ENCODE measurements around the gene TXNRD1. TPM values are rescaled to one million over a fixed set of nuclear protein-coding genes. Genes with fewer than 3 reads are reported as not detected.

The TXNRD1 gene
- total and polyA plus RNA-seq, 8 donors: 8.1 to 29.1 (median 15.9) TPM

DNA sequence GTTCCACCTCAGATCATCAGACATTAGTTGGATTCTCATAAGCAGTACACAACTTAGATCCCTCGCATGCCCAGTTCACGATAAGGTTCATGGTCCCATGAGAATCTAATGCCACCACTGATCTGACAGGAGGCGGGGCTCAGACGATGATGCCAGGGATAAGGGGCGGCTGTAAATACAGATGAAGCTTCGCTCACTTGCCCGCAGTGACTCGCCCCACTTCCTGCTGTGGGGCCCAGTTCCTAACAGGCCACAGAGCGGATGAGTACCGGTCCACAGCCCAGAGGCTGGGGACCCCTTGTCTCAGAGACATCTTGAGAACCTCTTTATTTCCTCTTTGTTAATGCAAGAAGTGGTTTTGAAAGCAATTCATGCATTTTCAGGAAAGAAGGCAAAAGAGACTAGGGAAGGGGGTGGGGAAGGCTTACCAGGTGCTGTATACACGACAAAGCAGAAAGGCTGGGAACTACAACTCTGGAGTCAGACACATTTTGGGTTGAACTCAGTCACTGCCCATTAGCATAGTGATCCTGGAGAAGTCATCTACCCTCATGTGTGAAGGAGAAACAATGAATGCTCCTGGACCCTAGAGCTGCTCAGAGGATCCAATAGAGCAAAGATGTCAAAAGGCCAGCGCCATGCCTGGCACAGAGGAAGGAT lies 156.6 kb downstream of the TXNRD1 start:
- no peaks in the 10 kb centered on the region for H3K4me1 ChIP-seq
- 84 to 91% methylated on average over 12 of the region's 12 CpGs for WGBS, 2 donors
- TF ChIP-seq, protein P1, sequence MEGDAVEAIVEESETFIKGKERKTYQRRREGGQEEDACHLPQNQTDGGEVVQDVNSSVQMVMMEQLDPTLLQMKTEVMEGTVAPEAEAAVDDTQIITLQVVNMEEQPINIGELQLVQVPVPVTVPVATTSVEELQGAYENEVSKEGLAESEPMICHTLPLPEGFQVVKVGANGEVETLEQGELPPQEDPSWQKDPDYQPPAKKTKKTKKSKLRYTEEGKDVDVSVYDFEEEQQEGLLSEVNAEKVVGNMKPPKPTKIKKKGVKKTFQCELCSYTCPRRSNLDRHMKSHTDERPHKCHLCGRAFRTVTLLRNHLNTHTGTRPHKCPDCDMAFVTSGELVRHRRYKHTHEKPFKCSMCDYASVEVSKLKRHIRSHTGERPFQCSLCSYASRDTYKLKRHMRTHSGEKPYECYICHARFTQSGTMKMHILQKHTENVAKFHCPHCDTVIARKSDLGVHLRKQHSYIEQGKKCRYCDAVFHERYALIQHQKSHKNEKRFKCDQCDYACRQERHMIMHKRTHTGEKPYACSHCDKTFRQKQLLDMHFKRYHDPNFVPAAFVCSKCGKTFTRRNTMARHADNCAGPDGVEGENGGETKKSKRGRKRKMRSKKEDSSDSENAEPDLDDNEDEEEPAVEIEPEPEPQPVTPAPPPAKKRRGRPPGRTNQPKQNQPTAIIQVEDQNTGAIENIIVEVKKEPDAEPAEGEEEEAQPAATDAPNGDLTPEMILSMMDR (IDR thresholded peaks at IDR 0.05): no peak
- no peak overlapping the region for H3K4me3 ChIP-seq
- ATAC-seq (no peak), DNase-seq (no peak), FAIRE-seq (no peak)
- no peaks in the 10 kb centered on the region for H3K27me3 ChIP-seq
- H3K27ac ChIP-seq: no peak overlapping the region
- no peaks in the 10 kb centered on the region for H3K9me3 ChIP-seq
- no peaks in the 10 kb centered on the region for H3K36me3 ChIP-seq
- intact Hi-C loops (cut with DNase I): no loop called here

DNA sequence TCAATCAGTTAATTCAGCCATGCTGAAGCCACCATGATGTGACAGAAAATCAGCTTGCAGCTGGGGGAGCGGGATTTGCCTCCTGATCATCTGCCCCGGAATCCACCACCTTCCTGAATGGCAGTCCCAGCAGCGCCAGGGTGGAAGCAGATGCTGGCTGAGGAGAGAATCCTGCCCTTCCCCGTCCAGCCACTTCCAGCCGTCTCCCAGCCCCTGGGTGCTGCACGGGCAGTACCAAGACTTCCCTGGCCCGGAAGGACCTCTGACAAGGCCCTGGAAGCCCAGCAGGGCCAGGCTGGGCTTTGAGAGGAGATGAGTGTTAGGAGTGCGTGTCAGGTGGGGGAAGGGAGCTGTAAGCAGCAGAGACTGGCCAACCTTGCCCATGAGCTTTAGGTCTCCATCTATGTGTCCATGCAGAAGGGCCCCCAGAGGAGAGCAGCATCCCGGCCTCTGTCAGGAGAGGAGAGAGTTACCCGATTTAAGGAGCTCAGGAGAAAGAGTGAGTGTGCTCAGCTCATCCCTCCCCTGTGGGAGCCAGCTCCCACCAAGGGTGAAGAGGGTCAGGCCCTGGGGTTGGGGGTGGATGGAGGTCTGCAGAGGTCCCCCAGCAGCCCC lies 157.2 kb downstream of the TXNRD1 start:
- TF ChIP-seq, protein P1 (IDR thresholded peaks at IDR 0.05): no peak
- ATAC-seq (no peak), FAIRE-seq (no peak), DNase-seq (no peak)
- intact Hi-C loops (cut with DNase I): no loop called here
- no peaks in the 10 kb centered on the region for H3K27me3 ChIP-seq
- H3K36me3 ChIP-seq: no peaks in the 10 kb centered on the region
- WGBS, 2 donors: 92 to 94% methylated on average over 9 to 10 of the region's 10 CpGs
- no peak overlapping the region for H3K27ac ChIP-seq
- no peak overlapping the region for H3K4me3 ChIP-seq
- no peaks in the 10 kb centered on the region for H3K4me1 ChIP-seq
- no peaks in the 10 kb centered on the region for H3K9me3 ChIP-seq

DNA sequence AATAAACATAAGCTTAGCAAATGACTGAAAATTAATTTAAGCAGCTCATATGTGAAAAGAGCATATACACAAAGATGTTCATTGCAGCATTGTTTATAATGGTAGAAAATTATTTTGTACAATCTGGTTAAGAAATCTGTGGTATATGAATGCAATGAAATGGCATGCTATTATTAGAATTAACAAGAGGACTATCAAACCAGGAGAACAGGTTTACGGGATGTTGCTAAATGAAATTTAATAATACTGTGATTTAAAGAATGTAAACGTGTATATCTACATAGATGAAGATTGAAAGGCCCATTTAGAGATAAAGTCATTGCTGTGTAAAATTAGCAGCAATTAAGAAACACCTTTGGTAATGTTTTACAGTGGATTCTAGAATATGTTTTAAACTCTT lies 158.5 kb downstream of the TXNRD1 start:
- FAIRE-seq (no peak), DNase-seq (no peak), ATAC-seq (no peak)
- no peak overlapping the region for H3K4me3 ChIP-seq
- no peaks in the 10 kb centered on the region for H3K36me3 ChIP-seq
- H3K4me1 ChIP-seq: no peaks in the 10 kb centered on the region
- H3K27me3 ChIP-seq: no peaks in the 10 kb centered on the region
- intact Hi-C loops (cut with DNase I): no loop called here
- 79 to 88% methylated on average over 2 of the region's 2 CpGs for WGBS, 2 donors
- no peaks in the 10 kb centered on the region for H3K9me3 ChIP-seq
- no peak overlapping the region for H3K27ac ChIP-seq
- TF ChIP-seq, protein P1 (IDR thresholded peaks at IDR 0.05): no peak

DNA sequence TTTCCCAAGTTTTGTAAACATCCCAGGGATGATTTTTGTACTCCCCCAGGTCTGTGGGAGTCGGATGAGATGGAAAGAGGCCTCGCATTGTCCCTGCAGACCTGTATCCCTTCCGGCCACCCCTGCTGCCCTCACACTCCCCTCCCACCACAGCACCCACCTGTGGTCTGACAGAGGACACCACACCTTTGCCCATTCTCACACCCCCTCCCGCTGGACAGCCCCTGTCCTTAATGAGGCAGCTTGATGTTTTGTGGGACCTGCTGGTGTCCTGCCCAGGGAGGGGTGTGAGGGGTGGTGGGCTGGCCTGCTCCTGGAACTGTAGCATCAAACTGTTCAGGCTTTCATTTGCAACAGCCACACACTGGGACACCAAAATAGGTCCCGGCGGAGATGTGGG lies 159.2 kb downstream of the TXNRD1 start:
- Histone ChIP-seq H3K4me3 (no peak overlapping the region), H3K9me3 (no peaks in the 10 kb centered on the region), H3K27me3 (no peaks in the 10 kb centered on the region), H3K4me1 (no peaks in the 10 kb centered on the region), H3K36me3 (no peaks in the 10 kb centered on the region), H3K27ac (no peak overlapping the region)
- ATAC-seq (no peak), DNase-seq (no peak), FAIRE-seq (no peak)
- WGBS, 2 donors: 75 to 91% methylated on average over 6 of the region's 6 CpGs
- intact Hi-C loops (cut with DNase I): loop anchor here in 1 of 3 donors (5.0 kb wide), 1 partner anchor 677 kb away; no protein-coding TSS in a partner anchor
- TF ChIP-seq, protein P1 (IDR thresholded peaks at IDR 0.05): no peak

DNA sequence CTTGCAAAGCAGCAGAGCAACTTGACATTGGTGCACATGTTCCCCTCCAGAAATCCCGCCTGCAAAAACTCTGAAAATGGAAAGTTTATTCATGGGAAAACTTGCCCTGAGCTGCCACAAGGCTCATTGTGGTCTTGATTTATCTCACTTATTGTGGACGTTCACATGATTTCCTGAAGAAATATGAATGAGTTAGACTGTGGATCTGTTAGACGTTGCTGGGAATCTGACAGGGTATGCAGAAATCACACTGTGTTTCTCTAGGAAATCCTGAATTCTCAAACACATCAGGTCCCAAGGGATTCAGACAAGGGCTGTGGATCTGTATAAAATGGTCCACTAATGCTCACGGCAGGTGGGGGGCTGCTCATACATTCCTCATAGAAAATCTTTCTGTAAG lies 160.2 kb downstream of the TXNRD1 start:
- H3K9me3 ChIP-seq: no peaks in the 10 kb centered on the region
- H3K4me1 ChIP-seq: no peaks in the 10 kb centered on the region
- no peak overlapping the region for H3K4me3 ChIP-seq
- WGBS, 2 donors: 62 to 68% methylated on average over 4 of the region's 4 CpGs
- H3K36me3 ChIP-seq: no peaks in the 10 kb centered on the region
- FAIRE-seq (no peak), ATAC-seq (no peak), DNase-seq (no peak)
- no peaks in the 10 kb centered on the region for H3K27me3 ChIP-seq
- TF ChIP-seq, protein P1 (IDR thresholded peaks at IDR 0.05): no peak
- H3K27ac ChIP-seq: no peak overlapping the region
- intact Hi-C loops (cut with DNase I): loop anchor here in 1 of 3 donors (5.0 kb wide), 1 partner anchor 677 kb away; no protein-coding TSS in a partner anchor

Data from pancreas (tissue), 10 donors.